HG03196 (cell line): ENCODE results near the gene TBL3.
A peak's percentile ranks its signal among the peaks of the same experiment; 100 is the strongest.

Experiments
- ATAC-seq: cut with Tn5 transposase; IDR thresholded peaks from one replicate; pipeline ENCODE4 v1.9.1; 2021; ENCODE audit not compliant: unreplicated experiment

The TBL3 gene

DNA sequence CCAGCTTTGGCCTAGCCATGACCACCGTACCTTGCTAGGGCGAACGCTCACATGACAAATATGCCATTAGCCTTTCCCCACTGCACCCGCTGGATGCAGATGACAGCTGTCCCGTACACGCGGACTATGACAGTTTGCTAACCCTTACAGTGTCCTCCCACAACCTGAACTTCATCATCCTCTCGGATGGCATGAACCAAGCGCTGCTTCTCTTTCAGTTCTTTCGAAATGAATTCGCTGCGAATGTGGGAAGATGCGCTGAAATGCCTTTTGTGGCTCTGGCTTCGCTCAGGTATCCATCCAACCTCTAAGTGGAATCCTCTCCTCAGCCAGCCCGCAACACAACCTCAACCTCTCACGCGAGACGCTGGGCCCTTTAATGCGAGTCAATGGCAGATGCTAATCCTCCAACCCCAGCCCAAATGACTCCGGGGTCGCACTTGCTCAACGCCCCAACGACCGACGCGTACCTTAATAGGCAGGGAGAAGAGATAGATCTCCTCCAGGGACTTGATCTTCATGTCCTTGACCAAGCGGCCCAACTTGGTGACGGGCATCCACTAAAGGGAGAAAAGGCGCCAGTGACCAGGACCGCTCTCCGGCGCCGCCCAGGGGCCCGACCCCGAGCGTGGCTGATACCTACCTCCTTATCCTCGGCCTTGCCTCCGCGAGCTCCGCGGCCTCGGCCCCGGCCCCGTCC, 7.9 kb upstream of the TBL3 start:
- ATAC-seq = no peak

DNA sequence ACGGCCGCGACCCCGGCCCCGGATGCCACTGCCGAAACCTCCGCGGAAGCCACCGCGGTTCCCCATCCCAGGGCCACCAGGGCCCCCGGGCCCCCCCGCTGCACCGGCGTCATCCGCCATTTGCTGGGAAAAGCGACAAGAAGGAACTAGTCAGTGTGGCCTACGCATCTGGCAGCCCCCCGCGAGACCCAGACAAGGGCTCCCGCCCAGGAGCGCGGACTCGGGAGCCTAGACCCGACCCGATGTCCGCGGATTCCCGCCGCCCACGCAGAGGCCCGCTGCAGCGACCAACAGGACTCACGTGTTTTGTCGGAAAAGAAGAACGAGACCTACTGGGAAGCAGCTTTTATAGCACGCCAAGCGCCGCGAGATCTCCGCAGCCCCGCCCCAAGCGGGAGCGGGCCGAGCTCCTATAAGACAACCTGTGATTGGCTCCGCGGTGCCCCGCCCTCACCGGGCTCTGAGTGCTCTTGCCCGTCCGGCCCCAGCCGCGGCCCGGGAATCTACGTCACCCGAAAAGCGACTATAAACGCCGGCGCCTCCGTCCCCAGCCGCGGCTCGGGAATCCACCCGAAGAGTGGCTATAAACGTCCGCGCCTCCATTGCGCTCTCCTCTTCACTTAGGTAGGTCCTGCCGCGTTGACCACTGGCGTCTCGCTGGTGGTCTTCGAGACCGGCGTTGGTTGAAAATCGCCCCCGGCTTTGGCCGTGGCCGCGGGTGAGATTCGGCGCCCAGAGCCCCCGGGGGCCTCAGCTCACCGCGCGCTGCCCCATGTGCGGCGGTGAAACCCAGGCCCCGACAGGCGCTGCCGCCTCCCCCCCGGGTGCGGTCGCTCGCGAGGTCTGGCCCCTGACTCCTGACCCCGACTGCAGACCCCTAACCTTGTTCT, 7.1 kb upstream of the TBL3 start, which contains the start of gene RPS2:
RPS2 (minus strand) TSS at position 321 of the 890 bp plus-strand sequence; CDS start at position 120, 201 bp downstream.
- peak; percentile 74 for ATAC-seq

DNA sequence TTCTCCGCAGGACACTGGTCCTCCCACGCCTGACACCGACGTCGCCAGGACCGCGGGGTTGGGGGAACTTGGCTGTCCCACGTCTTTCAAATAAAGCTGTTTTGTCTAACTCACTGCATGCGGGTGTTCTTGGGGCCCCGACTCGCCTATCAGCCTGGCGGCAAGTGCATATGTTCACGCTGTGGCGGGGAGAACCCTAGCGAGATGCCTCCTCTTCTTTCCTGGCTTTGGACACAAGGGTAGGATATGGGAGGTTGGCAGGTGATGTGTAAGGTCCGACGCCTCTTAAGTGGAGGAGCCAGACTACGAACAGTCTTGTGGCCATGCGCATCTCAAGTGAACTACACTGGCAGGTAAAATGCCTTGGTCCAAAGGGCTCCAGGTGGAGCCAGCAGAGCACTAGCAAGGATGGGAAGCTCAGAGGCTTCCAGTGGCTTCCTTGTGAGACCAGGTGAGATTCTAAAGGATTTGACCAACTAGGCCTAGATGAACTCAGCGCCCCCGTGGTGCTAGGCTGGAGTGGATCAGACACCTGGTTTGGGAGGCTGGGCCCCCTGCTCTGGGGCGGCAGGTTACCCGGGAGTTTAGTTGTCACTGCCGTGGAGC, 6.4 kb upstream of the TBL3 start:
- ATAC-seq = no peak

DNA sequence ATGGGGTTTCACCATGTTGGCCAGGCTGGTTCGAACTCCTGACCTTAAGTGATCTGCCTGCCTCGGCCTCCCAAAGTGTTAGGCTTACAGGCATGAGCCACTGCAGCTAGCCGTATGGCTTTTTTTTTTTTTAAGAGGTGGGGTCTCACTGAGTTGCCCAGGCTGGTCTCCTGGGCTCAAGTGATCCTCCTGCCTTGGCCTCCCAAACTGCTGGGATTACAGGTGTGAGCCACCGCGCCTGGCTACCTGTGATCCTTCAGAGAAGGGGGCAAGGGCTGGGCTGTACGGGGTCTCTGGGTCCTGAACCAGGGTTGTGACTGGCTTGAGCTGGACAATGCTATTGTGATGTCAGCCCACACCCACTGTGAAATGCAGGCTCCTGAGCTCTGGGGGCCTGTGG, 5.4 kb upstream of the TBL3 start, which contains the start of gene RNF151:
RNF151 (plus strand) TSS at position 397 of the 400 bp plus-strand sequence. CDS start 26 bp downstream, outside the sequence.
- no peak for ATAC-seq

DNA sequence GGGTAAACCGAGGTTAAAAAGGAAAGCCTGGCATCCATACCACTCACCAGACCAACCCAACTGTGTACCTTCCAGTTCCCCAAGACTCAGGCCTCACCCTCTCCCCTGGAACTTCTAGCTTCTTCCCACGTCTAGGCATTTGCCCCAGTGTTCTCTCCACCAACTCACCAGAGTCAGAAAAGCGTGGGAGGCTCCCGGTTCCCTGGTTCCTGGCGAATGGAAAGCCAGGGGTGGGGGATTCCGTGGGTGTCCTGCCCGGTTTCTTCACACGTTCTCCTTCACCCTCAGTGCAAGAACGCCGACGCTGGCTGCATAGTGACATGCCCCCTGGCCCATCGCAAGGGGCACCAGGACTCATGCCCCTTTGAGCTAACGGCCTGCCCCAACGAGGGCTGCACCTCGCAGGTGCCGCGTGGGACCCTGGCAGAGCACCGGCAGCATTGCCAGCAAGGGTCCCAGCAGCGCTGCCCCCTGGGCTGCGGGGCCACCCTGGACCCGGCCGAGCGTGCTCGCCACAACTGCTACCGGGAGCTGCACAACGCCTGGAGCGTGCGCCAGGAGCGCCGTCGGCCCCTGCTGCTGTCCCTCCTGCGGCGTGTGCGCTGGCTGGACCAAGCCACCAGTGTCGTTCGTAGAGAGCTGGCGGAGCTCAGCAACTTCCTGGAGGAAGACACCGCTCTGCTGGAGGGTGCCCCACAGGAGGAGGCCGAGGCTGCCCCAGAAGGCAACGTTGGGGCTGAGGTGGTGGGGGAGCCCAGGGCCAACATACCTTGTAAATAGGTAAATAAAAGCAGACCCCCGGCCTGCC, 3.5 kb upstream of the TBL3 start:
- ATAC-seq = no peak

DNA sequence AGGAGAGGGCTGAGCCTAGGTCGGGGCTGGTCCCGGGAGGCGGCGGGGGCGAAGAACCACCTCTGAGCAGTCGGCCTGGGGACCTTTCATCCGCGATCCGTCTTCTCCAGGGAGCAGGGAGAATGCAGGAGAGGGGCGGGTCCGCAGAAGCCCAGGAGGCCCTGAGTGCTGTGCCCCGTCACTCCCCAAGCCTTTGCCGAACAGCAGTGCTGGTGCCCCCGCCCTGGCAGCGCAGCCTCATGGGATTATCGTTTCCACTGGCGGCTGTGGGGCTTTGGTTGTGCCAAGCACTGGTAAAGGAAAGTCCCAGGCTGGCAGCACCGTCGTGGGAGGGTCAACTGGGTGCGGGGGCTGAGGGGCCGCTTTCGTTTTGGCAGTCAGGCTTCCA, 631 bp downstream of the TBL3 start:
- no peak for ATAC-seq

DNA sequence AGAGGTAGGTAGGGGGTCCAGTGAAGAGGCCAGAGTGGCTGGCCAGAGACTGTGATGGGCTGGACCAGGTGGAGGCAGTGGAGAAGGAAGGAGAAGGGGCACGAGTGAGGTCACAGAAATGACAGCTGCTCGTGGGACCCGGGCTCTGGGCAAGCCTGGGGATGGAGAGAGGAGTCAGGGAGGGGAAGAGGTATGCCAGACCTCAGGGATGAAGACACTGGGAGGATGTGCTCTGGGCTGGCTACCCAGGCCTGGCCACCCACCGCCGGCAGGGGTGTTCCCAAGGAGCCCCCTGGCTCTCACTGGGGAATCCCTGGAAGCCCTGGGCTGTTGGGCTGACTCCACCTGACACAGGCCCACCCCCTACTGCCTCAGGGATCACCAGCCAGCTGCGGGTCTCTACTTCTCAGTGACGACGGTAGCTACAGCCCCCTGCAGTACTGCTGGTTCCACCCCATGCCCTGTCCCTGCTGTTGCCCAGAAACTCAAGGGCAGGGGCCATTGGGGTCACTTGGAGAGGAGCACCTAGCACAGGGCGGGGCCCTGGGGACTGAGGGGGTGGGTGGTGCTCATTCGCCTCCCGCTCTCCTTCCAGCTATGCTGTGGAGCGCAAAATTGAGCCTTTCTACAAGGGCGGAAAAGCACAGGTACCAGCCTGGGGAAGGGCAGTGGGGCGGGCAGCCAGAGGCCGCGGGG, 1.8 kb downstream of the TBL3 start:
- no peak for ATAC-seq

DNA sequence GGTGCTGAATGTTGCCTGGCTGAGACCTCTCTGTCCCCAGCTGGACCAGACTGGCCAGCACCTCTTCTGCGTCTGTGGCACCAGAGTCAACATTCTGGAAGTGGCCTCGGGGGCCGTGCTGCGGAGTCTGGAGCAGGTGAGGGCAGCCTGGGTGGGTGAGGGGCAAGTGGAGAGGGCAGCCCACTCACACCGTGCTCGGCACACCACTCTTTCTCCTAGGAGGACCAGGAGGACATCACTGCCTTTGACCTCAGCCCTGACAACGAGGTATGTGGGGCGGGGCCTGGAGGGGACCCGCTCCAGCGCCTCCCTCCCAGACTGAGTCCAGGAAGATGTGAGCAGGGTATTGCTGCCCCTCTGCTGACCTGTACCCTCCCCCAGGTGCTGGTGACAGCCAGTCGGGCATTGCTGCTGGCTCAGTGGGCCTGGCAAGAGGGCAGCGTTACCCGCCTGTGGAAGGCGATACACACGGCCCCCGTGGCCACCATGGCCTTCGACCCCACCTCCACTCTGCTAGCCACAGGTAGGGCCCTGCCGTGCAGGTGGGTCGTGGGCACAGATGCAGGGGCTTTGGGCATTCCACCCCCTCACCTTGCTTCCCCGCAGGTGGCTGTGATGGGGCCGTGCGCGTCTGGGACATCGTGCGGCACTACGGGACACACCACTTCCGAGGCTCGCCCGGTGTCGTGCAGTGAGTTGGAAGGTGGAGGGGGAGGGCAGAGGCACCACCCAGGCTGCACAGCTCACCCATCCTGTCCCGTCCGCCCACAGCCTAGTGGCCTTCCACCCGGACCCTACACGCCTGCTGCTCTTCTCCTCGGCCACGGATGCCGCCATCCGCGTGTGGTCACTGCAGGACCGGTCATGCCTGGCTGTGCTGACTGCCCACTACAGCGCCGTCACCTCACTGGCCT, 2.6 kb downstream of the TBL3 start:
- ATAC-seq = no peak

DNA sequence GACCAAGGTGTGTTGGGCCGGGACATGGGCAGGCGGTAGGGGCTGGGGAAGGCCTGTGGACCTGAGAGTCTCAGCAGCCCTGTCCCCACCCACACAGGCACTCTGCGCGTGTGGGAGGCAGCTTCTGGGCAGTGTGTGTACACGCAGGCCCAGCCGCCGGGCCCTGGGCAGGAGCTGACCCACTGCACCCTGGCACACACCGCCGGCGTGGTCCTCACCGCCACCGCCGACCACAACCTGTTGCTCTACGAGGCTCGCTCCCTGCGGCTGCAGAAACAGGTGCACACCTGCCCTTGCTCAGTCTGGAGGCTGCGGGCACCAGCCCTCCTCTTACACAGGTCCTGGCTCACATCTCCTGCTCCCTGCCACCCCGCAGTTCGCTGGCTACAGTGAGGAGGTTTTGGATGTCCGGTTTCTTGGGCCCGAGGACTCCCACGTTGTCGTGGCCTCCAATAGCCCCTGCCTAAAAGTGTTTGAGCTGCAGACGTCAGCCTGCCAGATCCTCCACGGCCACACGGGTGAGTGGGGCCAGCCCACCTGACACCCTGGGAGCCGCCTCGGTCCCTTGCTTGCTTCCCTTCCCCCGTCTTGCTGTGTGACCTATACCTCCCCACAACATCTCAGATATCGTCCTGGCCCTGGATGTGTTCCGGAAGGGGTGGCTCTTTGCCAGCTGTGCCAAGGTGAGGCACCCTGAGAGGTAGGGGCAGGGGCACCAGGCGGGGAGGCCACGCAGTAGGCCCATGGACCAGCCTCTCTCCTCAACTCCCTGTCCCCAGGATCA, 3.8 kb downstream of the TBL3 start:
- ATAC-seq = no peak

DNA sequence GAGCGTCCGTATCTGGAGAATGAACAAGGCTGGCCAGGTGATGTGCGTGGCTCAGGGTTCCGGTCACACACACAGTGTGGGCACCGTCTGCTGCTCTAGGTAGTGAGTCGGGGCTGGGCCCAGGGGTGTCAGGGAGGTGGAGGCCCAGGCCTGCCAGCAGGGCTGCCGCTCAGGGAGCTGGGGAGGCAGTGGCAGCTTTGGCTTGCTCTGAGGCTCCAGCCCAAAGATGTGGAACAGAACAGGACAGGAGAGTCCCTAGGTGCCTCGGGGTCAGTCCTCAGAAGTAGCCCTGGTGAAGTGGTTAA, 4.3 kb downstream of the TBL3 start:
- no peak for ATAC-seq

DNA sequence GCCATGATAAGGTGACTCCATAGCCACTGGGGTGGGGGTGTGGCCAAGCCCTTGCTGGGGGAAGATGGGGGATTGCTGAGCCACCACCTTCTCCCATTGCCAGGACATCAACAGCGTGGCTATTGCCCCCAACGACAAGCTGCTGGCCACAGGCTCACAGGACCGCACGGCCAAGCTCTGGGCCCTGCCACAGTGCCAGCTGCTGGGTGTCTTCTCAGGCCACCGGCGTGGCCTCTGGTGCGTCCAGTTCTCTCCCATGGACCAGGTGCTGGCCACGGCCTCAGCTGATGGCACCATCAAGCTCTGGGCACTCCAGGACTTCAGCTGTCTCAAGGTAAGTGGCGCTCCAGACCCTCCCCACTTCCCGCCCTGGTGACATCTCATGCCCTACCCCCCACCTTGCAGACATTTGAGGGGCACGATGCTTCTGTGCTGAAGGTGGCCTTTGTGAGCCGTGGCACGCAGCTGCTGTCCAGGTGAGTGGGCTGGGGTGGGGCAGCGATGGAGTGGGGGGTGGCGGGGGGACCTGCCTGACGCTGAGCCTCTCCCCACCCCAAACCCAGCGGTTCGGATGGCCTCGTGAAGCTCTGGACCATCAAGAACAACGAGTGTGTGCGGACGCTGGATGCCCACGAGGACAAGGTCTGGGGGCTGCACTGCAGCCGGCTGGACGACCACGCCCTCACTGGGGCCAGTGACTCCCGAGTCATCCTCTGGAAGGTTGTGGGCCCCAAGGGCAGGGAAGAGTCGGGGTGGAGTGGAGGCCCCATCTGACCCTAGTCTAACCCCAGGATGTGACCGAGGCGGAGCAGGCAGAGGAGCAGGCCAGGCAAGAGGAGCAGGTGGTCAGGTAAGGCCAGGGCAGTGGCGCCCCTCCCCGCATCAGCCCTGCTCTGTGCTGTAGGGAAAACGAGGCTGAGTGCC, 5.4 kb downstream of the TBL3 start:
- ATAC-seq = no peak

DNA sequence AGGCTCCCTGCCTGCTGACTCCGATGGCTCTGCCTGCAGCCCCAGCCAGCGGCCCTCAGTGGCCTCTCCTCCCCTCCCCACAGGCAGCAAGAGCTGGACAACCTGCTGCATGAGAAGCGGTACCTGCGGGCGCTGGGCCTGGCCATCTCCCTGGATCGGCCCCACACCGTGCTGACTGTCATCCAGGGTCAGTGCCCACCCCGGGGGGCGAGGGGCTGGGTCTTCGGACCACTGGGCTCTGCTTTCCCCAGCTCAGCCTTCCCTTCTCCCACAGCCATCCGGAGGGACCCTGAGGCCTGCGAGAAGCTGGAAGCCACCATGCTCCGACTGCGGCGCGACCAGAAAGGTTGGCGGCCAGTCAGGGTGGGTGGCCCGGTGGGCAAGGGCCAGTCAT, 6.0 kb downstream of the TBL3 start:
- no peak for ATAC-seq

DNA sequence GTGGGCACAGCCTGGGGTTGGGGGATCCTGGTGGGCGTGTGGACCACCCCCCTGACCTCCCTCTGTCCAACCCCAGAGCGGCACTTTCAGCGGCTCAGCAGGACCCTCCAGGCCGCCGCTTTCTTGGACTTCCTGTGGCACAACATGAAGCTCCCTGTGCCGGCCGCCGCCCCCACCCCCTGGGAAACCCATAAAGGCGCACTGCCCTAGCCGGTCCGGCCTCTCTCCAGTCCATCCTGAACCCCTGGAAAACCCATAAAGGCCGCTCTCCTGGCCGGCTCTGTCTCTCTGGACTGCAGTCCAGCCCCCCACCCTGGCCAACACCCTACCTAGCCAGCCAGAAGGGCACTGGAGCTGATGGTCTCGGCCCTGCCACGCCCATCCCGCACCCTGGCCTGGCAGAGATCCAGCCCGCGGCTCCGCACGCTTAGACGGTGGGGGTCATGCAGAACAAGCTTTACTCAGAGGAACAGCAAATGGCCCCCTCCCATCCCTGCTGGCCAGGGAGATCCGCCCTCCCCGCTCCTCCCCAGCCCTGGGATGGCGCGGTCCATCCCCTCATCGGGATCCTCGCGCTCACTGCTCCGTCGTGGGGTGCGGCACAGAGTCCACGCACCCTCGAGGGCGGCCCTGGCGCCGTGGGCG, 6.7 kb downstream of the TBL3 start:
- ATAC-seq = no peak

DNA sequence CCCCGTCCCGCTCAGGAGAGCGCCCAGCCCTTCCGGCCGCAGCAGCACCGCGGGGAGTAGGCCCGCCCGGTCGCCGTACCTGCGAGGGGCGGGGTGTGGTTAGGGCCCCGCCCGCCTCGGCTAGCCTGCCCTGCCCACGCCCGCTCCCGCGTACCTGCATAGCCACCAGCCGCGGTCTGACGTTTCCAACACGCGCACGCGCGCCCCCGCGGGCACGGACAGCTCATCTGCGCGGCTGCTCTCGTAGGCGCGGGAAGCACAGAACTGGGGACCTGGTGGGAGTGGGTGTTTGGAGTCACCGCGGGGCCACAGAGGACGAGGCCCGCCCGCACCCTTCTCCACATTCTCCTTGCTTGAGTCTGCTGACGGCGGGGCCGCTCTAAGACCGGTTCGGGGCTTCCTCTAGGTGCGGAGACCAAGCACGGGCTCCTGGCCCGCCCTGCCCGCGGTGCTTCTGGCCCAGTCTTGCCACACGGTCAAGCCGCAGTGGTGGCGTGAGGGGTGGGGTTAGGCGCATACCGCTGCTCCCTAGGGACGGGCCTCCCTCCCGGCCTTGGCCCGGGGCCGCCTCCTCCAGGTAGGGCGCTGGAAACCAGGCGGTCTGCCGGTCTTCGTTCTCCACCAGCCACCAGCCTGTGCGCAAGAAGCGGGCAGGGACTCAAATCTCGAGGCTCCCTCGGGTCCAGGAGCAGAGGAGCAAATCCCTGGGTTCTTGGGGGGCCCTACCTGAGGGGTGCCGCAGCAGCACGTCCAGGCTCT, 7.6 kb downstream of the TBL3 start:
- no peak for ATAC-seq

DNA sequence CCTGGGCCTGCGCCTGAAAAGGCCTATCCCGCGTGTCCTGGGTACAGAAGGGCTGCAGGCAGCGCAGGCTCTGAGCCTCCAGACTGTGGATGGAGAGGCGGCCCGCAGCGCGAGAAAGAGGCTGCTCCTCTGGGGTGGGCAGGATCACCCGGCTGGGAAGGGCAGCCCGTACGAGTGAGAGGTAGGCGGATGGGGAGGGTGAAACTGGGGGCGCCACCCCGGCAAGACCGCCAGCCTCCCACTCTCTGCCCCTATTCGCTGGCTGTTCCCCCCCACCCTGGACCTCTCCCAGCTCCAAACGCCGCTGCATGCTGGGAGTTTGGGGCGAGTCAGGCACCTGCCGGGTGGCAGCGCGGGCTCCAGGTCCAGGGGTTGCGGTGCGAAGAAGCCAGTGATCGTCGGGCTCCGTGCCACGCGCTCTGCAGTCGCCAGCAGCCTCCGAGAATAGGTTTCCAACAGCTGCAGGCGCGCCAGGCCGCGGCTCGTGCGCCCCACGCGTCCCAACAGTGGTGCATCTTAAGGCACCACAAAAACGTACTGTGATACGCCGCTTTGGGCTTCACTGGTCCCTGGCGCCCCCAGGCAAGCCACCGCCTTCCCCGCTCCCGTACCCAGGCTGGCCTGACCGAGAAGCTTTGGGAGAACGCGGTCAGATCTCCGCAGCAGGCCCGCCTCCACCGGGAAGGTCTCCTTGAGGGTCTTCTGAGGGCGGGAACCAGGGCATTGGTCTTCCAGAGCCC, 8.3 kb downstream of the TBL3 start:
- ATAC-seq = no peak

DNA sequence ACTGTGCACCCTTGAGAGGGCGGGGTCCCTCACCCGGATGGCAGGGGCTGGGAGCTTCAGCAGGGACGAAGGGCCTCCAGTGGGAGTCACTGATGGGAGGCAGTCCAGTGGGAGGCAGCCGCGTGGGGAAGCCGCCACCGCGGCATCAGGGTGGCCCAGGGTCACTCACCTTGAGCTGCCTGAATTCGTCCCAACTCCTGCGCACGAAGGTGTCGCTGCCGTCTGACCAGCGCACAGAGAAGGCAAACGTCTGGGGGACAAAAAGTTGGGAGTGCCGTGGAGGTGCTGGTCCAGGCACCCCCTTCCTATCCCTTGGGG, 8.9 kb downstream of the TBL3 start:
- ATAC-seq = no peak
